NOMO-1 (cell line): Measurements from ENCODE around the gene EPS8L2.
A peak's percentile ranks its signal among the peaks of the same experiment; 100 is the strongest.
"Not testable (repeated sequence)": the region's sequence is repeated elsewhere in the genome, so short reads cannot be mapped to it uniquely, and the experiment has no call there.

Experiments
- DNase-seq, 2 experiments: peaks; one replicate each; lab custom pipeline; 2025; ENCODE audit not compliant: unreplicated experiment in 2 of 2; lab: John Stamatoyannopoulos, UW

EPS8L2 gene

GRCh38 chr11:724049-724777 is 18.2 kb downstream of the EPS8L2 start:
- DNase-seq, result no peak

GRCh38 chr11:724778-725386 is 18.9 kb downstream of the EPS8L2 start:
- DNase-seq, result no peak

- DNase-seq, result no peak
These were observed 19.7 kb downstream of the EPS8L2 start for GRCh38 chr11:725624-726202.

GRCh38 chr11:726278-727220 is 20.5 kb downstream of the EPS8L2 start:
- DNase-seq, result peak in 1 of 2 experiments; percentile 41

GRCh38 chr11:727281-727701 is 21.3 kb downstream of the EPS8L2 start:
- DNase-seq, result no peak

DNA sequence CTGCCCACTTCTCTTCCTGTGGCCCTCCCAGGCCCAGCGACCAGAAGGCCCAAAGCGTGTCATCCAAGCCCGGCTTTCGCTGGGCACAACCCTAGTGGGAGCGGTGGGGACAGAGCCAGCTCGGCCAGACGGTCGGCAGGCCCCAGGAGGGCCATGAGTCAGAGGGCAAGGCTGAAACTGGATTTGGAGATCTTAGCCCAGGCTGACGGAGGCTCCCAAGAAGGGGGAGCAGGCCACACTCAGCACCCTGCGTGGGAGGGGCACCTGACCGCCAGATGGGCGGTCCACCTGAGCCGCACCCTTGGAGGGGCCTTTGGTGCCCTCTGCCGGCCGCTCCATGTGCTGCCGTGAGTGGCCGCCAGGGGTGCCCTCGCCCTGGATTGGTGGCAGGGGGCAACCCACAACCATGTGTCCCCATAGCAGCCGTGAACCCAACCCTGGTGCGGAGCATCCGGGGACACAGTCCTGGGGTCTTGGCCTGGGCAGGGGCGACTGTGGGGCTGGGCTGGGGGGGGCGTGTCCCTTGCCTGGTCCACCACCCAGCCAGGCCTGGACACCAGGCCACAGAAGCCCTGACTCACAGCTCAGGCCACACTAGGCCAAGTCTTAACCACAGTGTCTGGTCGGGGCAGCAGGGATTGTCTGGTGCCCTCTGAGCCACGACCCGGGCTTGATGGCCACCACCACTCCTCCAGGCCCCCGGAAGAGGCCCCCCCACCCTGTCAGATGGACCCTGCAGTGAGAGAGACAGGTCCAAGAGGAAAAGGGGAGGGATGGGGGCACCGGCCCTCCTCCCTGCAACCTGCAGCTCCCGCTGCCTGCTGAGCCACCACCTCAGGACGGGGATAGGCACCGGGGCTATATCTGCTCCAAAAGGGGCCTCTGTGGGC is 22.1 kb downstream of the EPS8L2 start:
- peak; percentile 66 to 72 for DNase-seq

DNA sequence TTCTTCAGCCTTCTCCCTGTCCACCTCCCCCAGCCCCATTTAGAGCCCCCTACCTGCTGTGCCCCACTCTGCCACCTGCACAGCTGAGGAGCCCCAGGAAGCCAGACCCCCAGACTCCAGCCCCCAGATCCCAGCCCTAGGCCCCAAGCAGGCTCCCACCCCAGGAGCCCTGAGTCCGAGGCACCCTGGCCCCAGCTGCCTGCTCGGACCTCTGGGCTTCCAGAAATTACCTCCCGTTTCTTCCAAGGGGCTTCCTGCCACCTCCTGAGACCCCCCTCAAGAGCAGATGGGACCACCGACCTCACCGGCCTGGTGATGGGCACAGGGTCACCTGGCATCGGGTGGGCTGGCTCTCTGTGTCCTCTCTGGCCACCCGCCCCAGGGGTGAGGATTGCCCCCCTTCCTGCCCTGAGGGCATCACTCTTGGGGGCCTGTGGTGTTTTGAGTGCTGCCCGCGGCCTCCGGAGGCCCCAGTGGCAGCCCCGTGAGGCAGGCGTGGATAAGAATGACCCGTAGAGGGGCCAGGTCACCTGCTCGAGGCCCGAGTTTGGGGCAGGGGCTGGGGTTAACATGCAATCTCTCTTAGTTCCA is 23.0 kb downstream of the EPS8L2 start:
- DNase-seq, result no peak

GRCh38 chr11:729492-730074 is 23.6 kb downstream of the EPS8L2 start:
- peak; percentile 33 to 55 for DNase-seq

DNA sequence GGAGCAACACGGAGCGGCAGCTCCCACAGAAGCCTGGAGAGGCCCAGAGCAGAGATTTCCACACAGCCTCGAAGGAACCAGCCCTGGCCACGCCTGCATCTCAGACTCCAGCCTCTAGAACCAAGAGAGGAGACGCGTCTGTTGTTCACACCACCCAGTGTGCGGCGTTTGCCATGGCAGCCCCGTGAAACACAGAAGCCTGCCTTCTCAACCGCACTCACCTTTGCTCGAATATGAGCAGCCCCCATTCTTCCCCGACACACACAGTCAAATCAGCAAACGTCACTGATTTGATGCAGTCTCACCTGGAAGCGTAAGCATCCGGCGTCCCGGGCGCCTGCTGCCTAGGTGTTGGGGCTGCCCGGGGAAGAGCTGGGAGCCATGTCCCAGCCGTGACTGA is 27.0 kb downstream of the EPS8L2 start:
- no peak for DNase-seq

GRCh38 chr11:734541-734940 is 28.5 kb downstream of the EPS8L2 start:
- not testable (repeated sequence) for DNase-seq

GRCh38 chr11:737366-737765 is 31.3 kb downstream of the EPS8L2 start:
- DNase-seq, result no peak

GRCh38 chr11:737899-738298 is 31.9 kb downstream of the EPS8L2 start:
- not testable (repeated sequence) for DNase-seq

GRCh38 chr11:742156-742546 is 36.1 kb downstream of the EPS8L2 start:
- no peak for DNase-seq

- no peak for DNase-seq
These were observed 36.7 kb downstream of the EPS8L2 start for GRCh38 chr11:742571-743201.

DNA sequence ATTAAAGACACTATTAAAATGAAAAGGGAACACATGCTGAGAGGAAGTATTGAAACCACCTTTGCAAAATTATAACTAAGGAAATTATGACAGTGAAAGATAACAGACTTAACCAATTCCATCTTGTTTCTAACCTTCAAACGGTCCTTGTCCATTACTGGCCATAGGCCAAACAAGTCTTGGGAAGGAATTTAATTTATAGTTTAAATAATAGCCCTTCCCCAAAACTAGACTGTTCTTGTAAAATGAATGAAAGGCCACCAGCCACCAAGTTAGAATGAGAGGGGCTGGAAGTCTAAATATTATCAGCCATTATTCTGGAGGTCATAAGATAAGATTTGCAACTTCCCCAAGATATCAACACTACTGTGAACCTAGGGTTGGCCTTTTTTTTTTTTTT is 39.4 kb downstream of the EPS8L2 start:
- no peak for DNase-seq

DNA sequence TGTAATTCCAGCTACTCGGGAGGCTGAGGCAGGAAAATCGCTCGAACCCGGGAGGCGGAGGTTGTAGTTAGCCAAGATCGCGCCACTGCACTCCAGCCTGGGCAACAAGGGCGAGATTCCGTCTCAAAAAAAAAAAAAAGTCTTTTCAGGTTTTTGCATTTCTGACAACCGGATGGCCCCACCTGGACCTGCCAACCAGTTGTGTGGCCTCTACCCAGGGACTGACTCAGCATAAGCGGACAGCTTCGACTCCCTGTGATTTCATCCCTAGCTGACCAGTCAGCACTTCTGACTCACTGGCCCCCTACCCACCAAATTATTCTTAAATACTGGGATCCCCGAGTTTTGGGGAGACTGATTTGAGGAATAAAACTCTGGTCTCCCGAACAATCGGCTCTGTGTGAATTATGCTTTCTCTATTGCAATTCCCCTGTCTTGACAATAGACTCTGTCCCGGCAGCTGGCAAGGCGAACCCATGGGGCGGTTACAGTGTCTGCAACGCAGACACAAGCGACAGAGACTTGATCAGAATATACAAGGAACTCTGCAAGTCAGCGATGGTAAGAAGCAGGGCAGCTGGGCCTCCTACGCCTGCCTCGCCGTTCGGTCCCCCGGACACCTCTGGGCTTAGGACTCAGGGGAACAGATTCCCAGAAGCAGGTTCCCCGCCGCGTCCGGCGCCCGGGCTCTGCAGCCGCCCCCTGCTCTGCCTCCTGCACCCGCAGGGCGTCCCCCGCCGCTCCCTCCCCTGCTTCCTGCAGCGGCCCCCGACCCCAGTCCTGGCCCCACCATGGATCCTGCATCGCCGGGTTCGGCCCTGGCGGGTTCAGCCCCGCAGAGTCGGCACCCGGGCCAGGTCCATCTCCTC is 40.5 kb downstream of the EPS8L2 start:
- peak in 1 of 2 experiments; percentile 37 for DNase-seq

GRCh38 chr11:747158-748006 is 41.4 kb downstream of the EPS8L2 start, which contains the start of gene TALDO1:
TSS of gene TALDO1 (plus strand) at chr11:747464. CDS start at chr11:747482, 18 bp downstream.
- peak; percentile 90 to 96 for DNase-seq
